HepG2 (cell line): ENCODE measurements around the gene SIK2.

Experiments
- ATF2 ChIP-seq: sonication (generic); formaldehyde crosslinking; IDR thresholded peaks from 2 replicates; pipeline ENCODE4 v1.4.0; 2020; ENCODE audit warnings: missing genetic modification reagents
- CBFB ChIP-seq: sonication (generic); formaldehyde crosslinking; IDR thresholded peaks from 2 replicates; pipeline ENCODE4 v1.4.0; 2020; ENCODE audit warnings: missing genetic modification reagents
- GABPA ChIP-seq, 2 experiments: IDR thresholded peaks; 2 replicates each; pipeline ENCODE4 v1.6.1; 2011 to 2016; ENCODE audit warnings: low read depth in 2 of 2, low read length in 1 of 2, missing biosample characterization in 1 of 2, missing genetic modification characterization in 1 of 2
- REXO4 ChIP-seq: sonication (generic); formaldehyde crosslinking; IDR thresholded peaks from 2 replicates; pipeline ENCODE4 v1.8.0; 2022; ENCODE audit warnings: missing genetic modification reagents, mild to moderate bottlenecking, borderline replicate concordance
- RXRA ChIP-seq: sonication (generic); formaldehyde crosslinking; IDR thresholded peaks from 2 replicates; pipeline ENCODE4 v1.5.1; 2020; ENCODE audit warnings: missing genetic modification reagents
- TAF1 ChIP-seq: sonication (generic); formaldehyde crosslinking; IDR thresholded peaks from 2 replicates; pipeline ENCODE4 v1.4.0; 2020; ENCODE audit warnings: missing genetic modification reagents
- ZFAT ChIP-seq: sonication (generic); formaldehyde crosslinking; conservative IDR thresholded peaks from 2 replicates; pipeline ENCODE4 v1.8.1; 2023; ENCODE audit warnings: missing genetic modification reagents, inconsistent platforms
- ZFP41 ChIP-seq: sonication (generic); formaldehyde crosslinking; IDR thresholded peaks from 2 replicates; pipeline ENCODE4 v1.4.0; 2020; ENCODE audit warnings: mild to moderate bottlenecking, missing genetic modification reagents, borderline replicate concordance
- ZFX ChIP-seq: sonication (generic); formaldehyde crosslinking; IDR thresholded peaks from 2 replicates; pipeline ENCODE4 v1.4.0; 2020; ENCODE audit warnings: mild to moderate bottlenecking, low read depth, missing genetic modification reagents, moderate library complexity
- ZNF282 ChIP-seq: fragments of 450-650 bp; IDR thresholded peaks from 2 replicates; pipeline ENCODE4 v1.6.1; 2018; ENCODE audit not compliant: partially characterized antibody
- ZNF780A ChIP-seq: sonication (generic); formaldehyde crosslinking; IDR thresholded peaks from 2 replicates; pipeline ENCODE4 v1.8.0; 2022; ENCODE audit warnings: mild to moderate bottlenecking, missing genetic modification reagents, moderate library complexity
- TF ChIP-seq, protein P1 (sequence below): IDR thresholded peaks from 2 replicates; pipeline ENCODE4 v1.6.1; 2012; ENCODE audit warnings: inconsistent platforms
- TF ChIP-seq, protein P2 (sequence below): sonication (generic); formaldehyde crosslinking; IDR thresholded peaks from 2 replicates; pipeline ENCODE4 v1.5.0; 2020; ENCODE audit warnings: mild to moderate bottlenecking, missing genetic modification reagents, moderate library complexity
- TF ChIP-seq, protein P3 (sequence below): sonication (generic); formaldehyde crosslinking; IDR thresholded peaks from 2 replicates; pipeline ENCODE4 v1.8.1; 2023; ENCODE audit warnings: missing genetic modification reagents, inconsistent platforms, borderline replicate concordance

DNA sequence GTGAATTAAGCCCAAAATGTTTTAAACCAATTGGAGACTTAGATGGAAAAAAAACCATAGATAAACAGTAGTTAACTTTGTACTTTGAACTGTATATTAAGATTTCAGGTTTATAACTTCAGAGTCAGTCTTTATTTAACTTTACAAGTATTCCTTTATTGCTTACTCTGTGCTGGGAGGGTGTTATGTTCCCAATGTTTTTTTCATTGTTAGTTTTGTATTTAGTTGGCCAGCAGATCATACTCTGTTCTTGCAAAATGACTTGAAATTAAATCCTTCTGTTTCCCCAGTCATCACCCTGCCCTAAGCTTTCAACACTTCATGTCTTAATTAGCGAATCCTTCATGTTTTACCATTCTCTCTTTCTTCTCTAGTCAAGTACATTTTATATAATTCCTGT, 25.3 kb downstream of the SIK2 start:
- TF ChIP-seq RXRA (CRISPR knock-in tag) (no peak), CBFB (CRISPR knock-in tag) (no peak), ZNF282 (no peak), ZFX (CRISPR knock-in tag) (no peak), TAF1 (no peak), REXO4 (CRISPR knock-in tag) (no peak), ZFP41 (CRISPR knock-in tag) (no peak), ATF2 (CRISPR knock-in tag) (no peak), ZFAT (no peak), ZNF780A (CRISPR knock-in tag) (no peak), GABPA (IDR thresholded peaks at IDR 0.05; ENCODE audit: low read depth, low read length) (no peak), GABPA (CRISPR knock-in tag; IDR thresholded peaks at IDR 0.05; ENCODE audit: low read depth) (no peak)
- TF ChIP-seq, protein P1, sequence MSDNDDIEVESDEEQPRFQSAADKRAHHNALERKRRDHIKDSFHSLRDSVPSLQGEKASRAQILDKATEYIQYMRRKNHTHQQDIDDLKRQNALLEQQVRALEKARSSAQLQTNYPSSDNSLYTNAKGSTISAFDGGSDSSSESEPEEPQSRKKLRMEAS, result no peak
- TF ChIP-seq, protein P2, sequence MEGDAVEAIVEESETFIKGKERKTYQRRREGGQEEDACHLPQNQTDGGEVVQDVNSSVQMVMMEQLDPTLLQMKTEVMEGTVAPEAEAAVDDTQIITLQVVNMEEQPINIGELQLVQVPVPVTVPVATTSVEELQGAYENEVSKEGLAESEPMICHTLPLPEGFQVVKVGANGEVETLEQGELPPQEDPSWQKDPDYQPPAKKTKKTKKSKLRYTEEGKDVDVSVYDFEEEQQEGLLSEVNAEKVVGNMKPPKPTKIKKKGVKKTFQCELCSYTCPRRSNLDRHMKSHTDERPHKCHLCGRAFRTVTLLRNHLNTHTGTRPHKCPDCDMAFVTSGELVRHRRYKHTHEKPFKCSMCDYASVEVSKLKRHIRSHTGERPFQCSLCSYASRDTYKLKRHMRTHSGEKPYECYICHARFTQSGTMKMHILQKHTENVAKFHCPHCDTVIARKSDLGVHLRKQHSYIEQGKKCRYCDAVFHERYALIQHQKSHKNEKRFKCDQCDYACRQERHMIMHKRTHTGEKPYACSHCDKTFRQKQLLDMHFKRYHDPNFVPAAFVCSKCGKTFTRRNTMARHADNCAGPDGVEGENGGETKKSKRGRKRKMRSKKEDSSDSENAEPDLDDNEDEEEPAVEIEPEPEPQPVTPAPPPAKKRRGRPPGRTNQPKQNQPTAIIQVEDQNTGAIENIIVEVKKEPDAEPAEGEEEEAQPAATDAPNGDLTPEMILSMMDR, result no peak
- TF ChIP-seq, protein P3, sequence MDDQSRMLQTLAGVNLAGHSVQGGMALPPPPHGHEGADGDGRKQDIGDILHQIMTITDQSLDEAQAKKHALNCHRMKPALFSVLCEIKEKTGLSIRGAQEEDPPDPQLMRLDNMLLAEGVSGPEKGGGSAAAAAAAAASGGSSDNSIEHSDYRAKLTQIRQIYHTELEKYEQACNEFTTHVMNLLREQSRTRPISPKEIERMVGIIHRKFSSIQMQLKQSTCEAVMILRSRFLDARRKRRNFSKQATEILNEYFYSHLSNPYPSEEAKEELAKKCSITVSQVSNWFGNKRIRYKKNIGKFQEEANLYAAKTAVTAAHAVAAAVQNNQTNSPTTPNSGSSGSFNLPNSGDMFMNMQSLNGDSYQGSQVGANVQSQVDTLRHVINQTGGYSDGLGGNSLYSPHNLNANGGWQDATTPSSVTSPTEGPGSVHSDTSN (CRISPR knock-in tag), result no peak
